GM12873 (cell line): Measurements from ENCODE around the gene SFMBT1.

Experiments
- TF ChIP-seq, protein P1 (sequence below): IDR thresholded peaks from 2 replicates; pipeline ENCODE4 v1.5.1; 2012; ENCODE audit warnings: low read depth, mild to moderate bottlenecking, moderate library complexity, low read length, control low read depth; ENCODE audit not compliant: insufficient read depth; ENCODE audit errors: missing control alignments

SFMBT1 gene

DNA sequence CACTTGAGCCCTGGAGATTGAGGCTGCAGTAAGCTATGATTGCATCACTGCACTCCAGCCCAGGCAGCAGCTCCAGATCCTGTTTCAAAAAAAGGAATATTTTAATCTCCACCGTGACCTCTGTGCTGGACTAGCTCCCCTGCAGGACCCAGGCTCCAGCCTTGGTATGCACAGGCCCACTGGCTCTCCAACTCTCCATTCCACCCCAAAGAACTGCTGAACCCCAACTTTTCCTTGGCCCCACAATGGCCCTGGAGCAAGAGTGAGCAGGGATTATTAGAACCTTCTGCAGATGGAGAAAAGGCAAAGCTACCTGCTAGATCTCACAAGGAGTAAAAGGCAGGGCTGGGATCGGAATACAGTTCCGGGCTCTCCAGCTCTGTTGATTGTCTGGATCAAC, 32.8 kb upstream of the SFMBT1 start:
- TF ChIP-seq, protein P1, sequence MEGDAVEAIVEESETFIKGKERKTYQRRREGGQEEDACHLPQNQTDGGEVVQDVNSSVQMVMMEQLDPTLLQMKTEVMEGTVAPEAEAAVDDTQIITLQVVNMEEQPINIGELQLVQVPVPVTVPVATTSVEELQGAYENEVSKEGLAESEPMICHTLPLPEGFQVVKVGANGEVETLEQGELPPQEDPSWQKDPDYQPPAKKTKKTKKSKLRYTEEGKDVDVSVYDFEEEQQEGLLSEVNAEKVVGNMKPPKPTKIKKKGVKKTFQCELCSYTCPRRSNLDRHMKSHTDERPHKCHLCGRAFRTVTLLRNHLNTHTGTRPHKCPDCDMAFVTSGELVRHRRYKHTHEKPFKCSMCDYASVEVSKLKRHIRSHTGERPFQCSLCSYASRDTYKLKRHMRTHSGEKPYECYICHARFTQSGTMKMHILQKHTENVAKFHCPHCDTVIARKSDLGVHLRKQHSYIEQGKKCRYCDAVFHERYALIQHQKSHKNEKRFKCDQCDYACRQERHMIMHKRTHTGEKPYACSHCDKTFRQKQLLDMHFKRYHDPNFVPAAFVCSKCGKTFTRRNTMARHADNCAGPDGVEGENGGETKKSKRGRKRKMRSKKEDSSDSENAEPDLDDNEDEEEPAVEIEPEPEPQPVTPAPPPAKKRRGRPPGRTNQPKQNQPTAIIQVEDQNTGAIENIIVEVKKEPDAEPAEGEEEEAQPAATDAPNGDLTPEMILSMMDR = no peak

DNA sequence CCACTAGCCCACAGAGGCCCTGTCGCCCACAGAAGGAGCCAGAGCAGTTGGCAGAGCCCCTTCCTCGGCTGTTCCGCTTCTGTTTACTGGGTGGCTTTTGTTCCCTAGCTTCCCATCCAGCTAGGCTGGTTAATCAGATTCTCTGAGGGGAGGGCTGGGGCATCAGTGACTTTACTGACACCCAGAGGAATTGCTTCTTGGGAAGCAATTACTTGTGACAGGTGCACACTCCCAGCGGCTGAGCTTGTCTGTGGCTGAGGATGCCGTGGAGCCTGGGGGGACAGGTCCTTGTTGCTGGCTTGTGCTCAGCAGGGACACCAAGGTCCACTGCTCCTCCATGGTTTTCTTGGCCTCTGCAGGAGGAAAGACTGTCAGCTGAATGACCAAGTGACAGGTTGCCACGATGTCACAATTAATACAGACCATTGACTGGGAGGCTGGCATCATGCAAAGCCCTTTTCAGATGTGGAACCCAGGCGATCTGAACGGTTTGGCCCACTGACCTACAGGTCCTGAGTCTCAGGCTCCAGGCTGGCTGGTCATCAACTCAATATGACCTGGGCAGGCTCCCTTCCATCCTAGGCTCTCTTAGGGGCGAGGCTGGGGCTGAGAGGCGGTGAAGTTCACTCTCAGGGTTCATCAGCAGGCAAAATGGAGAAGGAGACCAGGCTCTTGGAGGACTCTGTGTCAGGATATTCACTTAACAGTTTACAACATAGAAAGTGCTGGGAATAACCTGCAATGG, 31.8 kb upstream of the SFMBT1 start:
- TF ChIP-seq, protein P1 = no peak

DNA sequence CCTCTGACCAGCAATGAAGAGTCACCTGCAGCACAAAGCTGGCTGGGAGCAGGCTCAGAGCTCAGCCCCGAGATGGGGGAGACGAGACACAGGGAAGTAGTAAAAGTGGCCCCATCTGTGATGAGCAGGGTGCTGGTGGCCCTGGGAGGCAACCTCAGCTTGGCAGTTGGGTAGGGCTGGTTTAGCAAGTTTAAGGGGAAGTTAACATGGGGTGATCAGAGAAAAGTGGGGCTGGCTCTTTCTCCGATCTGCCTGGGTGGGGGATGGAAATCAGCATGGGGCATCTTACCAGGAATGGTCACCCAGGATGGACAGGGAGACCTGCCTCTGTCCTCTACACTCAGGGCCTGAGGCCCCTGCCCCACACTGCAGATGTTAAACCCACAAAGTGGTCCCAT, 29.9 kb upstream of the SFMBT1 start:
- TF ChIP-seq, protein P1 = no peak

DNA sequence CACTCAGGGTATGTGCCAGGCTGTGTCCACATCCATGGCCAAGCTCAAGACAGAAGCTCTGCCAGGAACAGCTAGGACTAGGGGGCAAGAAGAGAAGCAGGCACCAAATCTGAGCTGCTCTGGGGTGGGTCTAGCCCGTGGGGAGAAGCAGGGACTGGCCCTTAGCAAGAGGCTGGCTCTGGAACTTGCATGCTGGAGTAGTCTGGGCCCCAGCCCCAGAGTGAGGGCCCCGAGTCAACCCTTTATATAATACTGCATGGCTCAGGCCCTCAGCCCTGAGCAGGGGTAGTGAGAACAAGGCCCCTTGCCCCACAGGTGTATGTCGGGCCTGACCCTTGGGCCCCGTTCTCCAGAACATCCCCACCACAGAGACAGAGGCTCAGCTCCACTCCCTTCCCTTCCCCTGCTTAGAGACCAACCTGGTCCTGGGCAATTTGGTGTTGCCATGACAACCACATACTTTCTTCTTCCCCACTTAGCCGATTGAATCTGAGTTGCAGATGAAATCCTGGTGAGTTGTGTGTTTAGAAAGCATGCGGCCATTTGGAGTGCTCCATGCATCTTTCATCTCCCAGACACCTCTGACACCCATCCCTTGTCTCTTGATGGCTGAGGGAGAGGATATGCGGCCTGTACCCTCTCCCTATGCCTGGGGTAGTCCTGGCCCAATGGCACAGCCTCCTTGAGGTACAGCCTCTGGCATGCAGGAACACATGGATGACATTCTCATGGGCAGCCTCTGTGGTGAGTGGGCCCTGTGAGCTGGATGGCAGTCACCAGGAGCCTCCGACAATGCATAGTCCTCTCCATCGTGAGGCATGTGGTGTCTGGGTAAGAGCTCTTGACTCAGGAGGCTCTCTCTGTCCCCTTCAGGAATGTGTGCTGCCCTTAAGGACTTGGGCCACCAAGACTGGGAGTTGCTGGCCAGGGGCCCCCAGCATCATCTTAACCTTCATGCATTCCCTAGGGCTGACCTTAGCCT, 29.2 kb upstream of the SFMBT1 start:
- TF ChIP-seq, protein P1 = no peak

DNA sequence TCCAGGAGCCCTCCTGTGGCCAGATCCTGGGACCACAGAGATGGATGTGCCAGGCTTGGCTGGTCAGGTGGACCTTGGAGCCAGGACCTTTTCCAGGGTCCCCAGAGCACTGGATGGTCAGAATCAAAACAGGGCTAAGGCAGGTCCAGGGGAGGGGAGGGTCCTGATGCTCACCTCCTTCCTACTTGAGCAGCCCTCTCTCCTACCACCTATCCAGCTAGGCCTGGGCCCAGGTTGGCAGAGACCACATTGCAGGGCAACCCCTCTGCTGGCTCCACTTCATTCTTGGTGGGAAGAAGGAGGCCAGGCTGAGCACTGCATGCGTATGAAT, 28.5 kb upstream of the SFMBT1 start:
- TF ChIP-seq, protein P1 = no peak

DNA sequence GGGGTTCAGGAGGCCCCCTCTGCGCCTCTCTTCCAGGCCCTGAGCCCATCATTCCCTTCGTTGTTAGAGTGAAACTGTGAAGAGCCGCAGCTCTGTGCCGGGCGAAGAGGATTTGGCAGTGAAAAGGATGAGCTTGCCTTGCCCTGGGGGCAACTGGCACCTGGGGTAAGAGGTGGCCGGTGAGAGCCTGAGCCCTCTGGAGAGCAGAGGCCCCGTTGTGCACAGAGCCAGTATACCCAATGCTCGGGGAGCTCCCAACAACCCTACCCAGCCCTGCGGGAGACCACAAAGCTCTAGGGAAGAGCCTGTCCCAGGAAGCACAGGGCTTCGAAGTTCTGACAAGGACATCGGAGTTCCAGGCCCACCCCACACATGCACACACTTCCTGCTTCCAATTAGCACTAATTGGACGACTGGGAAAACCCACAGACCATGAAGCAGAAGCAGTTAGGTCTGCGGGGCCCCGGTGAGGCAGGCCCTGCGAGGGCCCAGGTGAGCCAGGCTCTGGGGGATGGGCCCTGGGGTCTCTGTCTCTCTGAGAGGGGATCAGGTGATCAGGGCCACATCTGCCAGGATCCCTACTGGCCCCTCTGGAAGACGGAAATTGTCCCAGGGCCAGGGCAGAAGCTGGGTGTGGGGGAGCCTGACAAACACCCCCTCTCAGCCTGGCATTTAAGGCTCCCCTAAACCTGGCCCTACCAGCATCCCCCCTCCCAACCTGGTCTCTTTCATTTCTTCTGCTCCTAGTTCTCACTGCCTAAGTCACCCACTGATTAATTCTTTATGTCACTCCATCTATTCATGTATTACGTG, 27.9 kb upstream of the SFMBT1 start:
- TF ChIP-seq, protein P1 = no peak
